Parathyroid adenoma (tissue), 2 donors: ENCODE data around the gene GPRIN1.

Experiments used
- H2AFZ ChIP-seq: fragments of 300-600 bp; sonication (generic); one replicate; pipeline ENCODE4 v1.7.0; 2017; ENCODE audit warnings: antibody characterized with exemption, mild to moderate bottlenecking
- H3K27ac ChIP-seq: fragments of 300-600 bp; sonication (generic); one replicate; pipeline ENCODE4 v1.7.0; 2017
- H3K27me3 ChIP-seq: fragments of 300-600 bp; sonication (generic); one replicate; pipeline ENCODE4 v1.7.0; 2017; ENCODE audit warnings: low read length; ENCODE audit not compliant: control insufficient read depth, insufficient read depth
- H3K36me3 ChIP-seq: fragments of 300-600 bp; sonication (generic); one replicate; pipeline ENCODE4 v1.7.0; 2017; ENCODE audit warnings: low read length; ENCODE audit not compliant: control insufficient read depth, insufficient read depth
- H3K4me1 ChIP-seq: fragments of 300-600 bp; sonication (generic); one replicate; pipeline ENCODE4 v1.7.0; 2017; ENCODE audit warnings: control low read depth
- H3K4me2 ChIP-seq: fragments of 300-600 bp; sonication (generic); one replicate; pipeline ENCODE4 v1.7.0; 2017; ENCODE audit warnings: low read length
- H3K4me3 ChIP-seq: fragments of 300-600 bp; sonication (generic); one replicate; pipeline ENCODE4 v1.7.0; 2017; ENCODE audit warnings: low read depth, low read length
- H3K79me2 ChIP-seq: fragments of 300-600 bp; sonication (generic); one replicate; pipeline ENCODE4 v1.7.0; 2017; ENCODE audit warnings: control low read depth
- H3K9ac ChIP-seq: fragments of 300-600 bp; sonication (generic); one replicate; pipeline ENCODE4 v1.7.0; 2017; ENCODE audit warnings: mild to moderate bottlenecking
- H3K9me3 ChIP-seq: fragments of 300-600 bp; sonication (generic); one replicate; pipeline ENCODE4 v1.7.0; 2017; ENCODE audit warnings: low read length; ENCODE audit not compliant: control insufficient read depth
- CTCF ChIP-seq: fragments of 300-600 bp; sonication (generic); IDR thresholded peaks from one replicate; pipeline ENCODE4 v1.7.0; 2017; ENCODE audit warnings: antibody characterized with exemption, mild to moderate bottlenecking
- donor health status: primary hyperparathyroidism.

The GPRIN1 gene

GRCh38 chr5:176570044-176570443 lies 39.9 kb downstream of the GPRIN1 start:
- Histone ChIP-seq H3K4me2 (no peak overlapping the region), H3K27me3 (no peaks in the 10 kb centered on the region), H3K4me3 (no peak overlapping the region), H3K36me3 (no peaks in the 10 kb centered on the region), H3K27ac (no peak overlapping the region), H3K79me2 (no peaks in the 10 kb centered on the region), H3K9me3 (no peaks in the 10 kb centered on the region), H2AFZ (no peak overlapping the region), H3K9ac (no peak overlapping the region), H3K4me1 (no peaks in the 10 kb centered on the region)
- TF ChIP-seq CTCF = no peak

- Histone ChIP-seq H3K36me3 (no peaks in the 10 kb centered on the region), H3K4me3 (no peak overlapping the region), H2AFZ (no peak overlapping the region), H3K27ac (no peak overlapping the region), H3K79me2 (no peaks in the 10 kb centered on the region), H3K4me1 (no peaks in the 10 kb centered on the region), H3K4me2 (no peak overlapping the region), H3K9ac (no peak overlapping the region), H3K27me3 (no peaks in the 10 kb centered on the region), H3K9me3 (no peaks in the 10 kb centered on the region)
- no peak for TF ChIP-seq CTCF
Measured at GRCh38 chr5:176568657-176569056, 41.3 kb downstream of the GPRIN1 start.

- Histone ChIP-seq H3K4me2 (no peak overlapping the region), H3K4me1 (no peaks in the 10 kb centered on the region), H3K9me3 (no peaks in the 10 kb centered on the region), H3K4me3 (no peak overlapping the region), H3K27me3 (no peaks in the 10 kb centered on the region), H3K9ac (no peak overlapping the region), H3K27ac (no peak overlapping the region), H3K36me3 (no peaks in the 10 kb centered on the region), H3K79me2 (no peaks in the 10 kb centered on the region), H2AFZ (no peak overlapping the region)
- TF ChIP-seq CTCF = no peak
Measured at GRCh38 chr5:176565760-176566288, 44.1 kb downstream of the GPRIN1 start.

- TF ChIP-seq CTCF = no peak
- H3K27me3 ChIP-seq = no peaks in the 10 kb centered on the region
Measured at GRCh38 chr5:176564002-176564401, 46.0 kb downstream of the GPRIN1 start.

GRCh38 chr5:176562189-176562588 lies 47.8 kb downstream of the GPRIN1 start:
- no peak for TF ChIP-seq CTCF
- no peaks in the 10 kb centered on the region for H3K4me1 ChIP-seq
- H3K4me3 ChIP-seq = no peak overlapping the region
- H3K9me3 ChIP-seq = no peaks in the 10 kb centered on the region
- no peaks in the 10 kb centered on the region for H3K36me3 ChIP-seq
- H3K4me2 ChIP-seq = no peak overlapping the region
- H3K79me2 ChIP-seq = no peaks in the 10 kb centered on the region
- no peak overlapping the region for H3K9ac ChIP-seq
- H2AFZ ChIP-seq = no peak overlapping the region
- H3K27me3 ChIP-seq = no peaks in the 10 kb centered on the region
- no peak overlapping the region for H3K27ac ChIP-seq

More at GRCh38 chr5:176564002-176564401, 46.0 kb downstream of the GPRIN1 start:
- H3K9ac ChIP-seq = no peak overlapping the region
- no peak overlapping the region for H3K4me2 ChIP-seq
- no peaks in the 10 kb centered on the region for H3K36me3 ChIP-seq
- H3K9me3 ChIP-seq = no peaks in the 10 kb centered on the region
- H3K4me1 ChIP-seq = no peaks in the 10 kb centered on the region
- H2AFZ ChIP-seq = no peak overlapping the region
- no peaks in the 10 kb centered on the region for H3K79me2 ChIP-seq
- H3K27ac ChIP-seq = no peak overlapping the region
- H3K4me3 ChIP-seq = no peak overlapping the region
